OCI-LY1 (cell line): ENCODE measurements around the gene TRPV5.

ENCODE experiments used
- H2AFZ ChIP-seq: fragments of 200-600 bp; sonication (generic), shearing (Covaris generic); 2 replicates; pipeline ENCODE4 v1.6.0; 2014; ENCODE audit warnings: antibody characterized with exemption, mild to moderate bottlenecking, low read length
- H3F3A ChIP-seq: fragments of 200-600 bp; sonication (generic), shearing (Covaris generic); 2 replicates; pipeline ENCODE4 v1.6.0; 2014; ENCODE audit warnings: mild to moderate bottlenecking, antibody characterized with exemption, low read length, moderate library complexity; ENCODE audit not compliant: insufficient read depth
- H3K27ac ChIP-seq: fragments of 200-600 bp; sonication (generic); 2 replicates; pipeline ENCODE4 v1.5.1; 2014; ENCODE audit warnings: low read length, mixed run types, mild to moderate bottlenecking, low read depth; ENCODE audit not compliant: poor library complexity, severe bottlenecking
- H3K27me3 ChIP-seq: fragments of 200-600 bp; sonication (generic); 2 replicates; pipeline ENCODE4 v1.6.0; 2014; ENCODE audit warnings: antibody characterized with exemption, mild to moderate bottlenecking, low read length, moderate library complexity; ENCODE audit not compliant: insufficient read depth
- H3K36me3 ChIP-seq: fragments of 200-600 bp; sonication (generic); 2 replicates; pipeline ENCODE4 v1.6.1; 2014; ENCODE audit warnings: mild to moderate bottlenecking, antibody characterized with exemption, low read length, moderate library complexity, mixed read lengths; ENCODE audit not compliant: insufficient read depth
- H3K4me1 ChIP-seq: fragments of 200-600 bp; sonication (generic); 2 replicates; pipeline ENCODE4 v1.5.1; 2014; ENCODE audit warnings: mild to moderate bottlenecking, low read length, moderate library complexity; ENCODE audit not compliant: insufficient read depth, severe bottlenecking
- H3K4me2 ChIP-seq: fragments of 200-600 bp; sonication (generic), shearing (Covaris generic); 2 replicates; pipeline ENCODE4 v1.6.1; 2014; ENCODE audit warnings: low read length
- H3K4me3 ChIP-seq: fragments of 200-600 bp; sonication (generic); 2 replicates; pipeline ENCODE4 v1.5.1; 2014; ENCODE audit warnings: low read length, low read depth, mild to moderate bottlenecking, mixed read lengths; ENCODE audit not compliant: poor library complexity, severe bottlenecking
- H3K79me2 ChIP-seq: fragments of 200-600 bp; shearing (Covaris generic); 2 replicates; pipeline ENCODE4 v1.6.1; 2016; ENCODE audit warnings: mixed run types, low read length, mixed read lengths; ENCODE audit not compliant: insufficient read depth
- H3K9ac ChIP-seq: fragments of 200-600 bp; sonication (generic), shearing (Covaris generic); 2 replicates; pipeline ENCODE4 v1.6.1; 2014; ENCODE audit warnings: mild to moderate bottlenecking, low read length, mixed read lengths
- H3K9me2 ChIP-seq: fragments of 200-600 bp; sonication (generic), shearing (Covaris generic); 2 replicates; pipeline ENCODE4 v1.6.1; 2014; ENCODE audit warnings: low read depth, mild to moderate bottlenecking, low read length, mixed read lengths
- H3K9me3 ChIP-seq: fragments of 200-600 bp; shearing (Covaris generic); 2 replicates; pipeline ENCODE4 v1.6.1; 2014; ENCODE audit warnings: low read length, mixed read lengths
- H4K20me1 ChIP-seq: fragments of 200-600 bp; sonication (generic), shearing (Covaris generic); 2 replicates; pipeline ENCODE4 v1.6.0; 2016; ENCODE audit warnings: mild to moderate bottlenecking, low read length; ENCODE audit not compliant: insufficient read depth
- CTCF ChIP-seq: fragments of 200-600 bp; sonication (generic), shearing (Covaris generic); IDR thresholded peaks from 2 replicates; pipeline ENCODE4 v1.5.1; 2017; ENCODE audit warnings: mild to moderate bottlenecking, antibody characterized with exemption, low read length, moderate library complexity, mixed read lengths
- EZH2 ChIP-seq: fragments of 200-600 bp; sonication (generic), shearing (Covaris generic); IDR thresholded peaks from 2 replicates; pipeline ENCODE4 v1.8.0; 2017; ENCODE audit warnings: borderline replicate concordance, mixed run types, mild to moderate bottlenecking, antibody characterized with exemption, low read length, moderate library complexity, mixed read lengths

Gene TRPV5

GRCh38 chr7:142934056-142934455, 510 bp upstream of the TRPV5 start:
- Histone ChIP-seq H3K79me2 (no peaks in the 10 kb centered on the region), H3K4me2 (no peak overlapping the region), H3K27me3 (no peaks in the 10 kb centered on the region), H2AFZ (no peak overlapping the region), H3K27ac (no peak overlapping the region), H3K36me3 (no peaks in the 10 kb centered on the region), H3K9me3 (no peaks in the 10 kb centered on the region), H4K20me1 (no peaks in the 10 kb centered on the region), H3K9ac (no peak overlapping the region), H3K9me2 (no peaks in the 10 kb centered on the region), H3F3A (no peaks in the 10 kb centered on the region), H3K4me1 (no peaks in the 10 kb centered on the region), H3K4me3 (no peak overlapping the region)
- TF ChIP-seq EZH2, result no peak
- TF ChIP-seq CTCF, result no peak

GRCh38 chr7:142933092-142933475, 462 bp downstream of the TRPV5 start:
- no peak for TF ChIP-seq EZH2
- no peak for TF ChIP-seq CTCF
- no peak overlapping the region for H3K4me2 ChIP-seq

GRCh38 chr7:142932386-142933091, 1.0 kb downstream of the TRPV5 start:
- H3K9me2 ChIP-seq, result no peaks in the 10 kb centered on the region
- H3K9ac ChIP-seq, result no peak overlapping the region
- no peak overlapping the region for H3K27ac ChIP-seq
- no peaks in the 10 kb centered on the region for H3K79me2 ChIP-seq
- H3K4me2 ChIP-seq, result no peak overlapping the region
- no peaks in the 10 kb centered on the region for H4K20me1 ChIP-seq
- no peak overlapping the region for H2AFZ ChIP-seq
- H3F3A ChIP-seq, result no peaks in the 10 kb centered on the region
- no peaks in the 10 kb centered on the region for H3K27me3 ChIP-seq
- H3K36me3 ChIP-seq, result no peaks in the 10 kb centered on the region
- no peak for TF ChIP-seq EZH2
- TF ChIP-seq CTCF, result no peak
- H3K4me3 ChIP-seq, result no peak overlapping the region
- no peaks in the 10 kb centered on the region for H3K4me1 ChIP-seq
- no peaks in the 10 kb centered on the region for H3K9me3 ChIP-seq

More at GRCh38 chr7:142933092-142933475, 462 bp downstream of the TRPV5 start:
- no peak overlapping the region for H3K4me3 ChIP-seq
- no peaks in the 10 kb centered on the region for H4K20me1 ChIP-seq
- H3K27ac ChIP-seq, result no peak overlapping the region
- H3F3A ChIP-seq, result no peaks in the 10 kb centered on the region
- no peaks in the 10 kb centered on the region for H3K4me1 ChIP-seq
- H2AFZ ChIP-seq, result no peak overlapping the region
- no peak overlapping the region for H3K9ac ChIP-seq
- H3K36me3 ChIP-seq, result no peaks in the 10 kb centered on the region
- no peaks in the 10 kb centered on the region for H3K79me2 ChIP-seq
- H3K27me3 ChIP-seq, result no peaks in the 10 kb centered on the region
- no peaks in the 10 kb centered on the region for H3K9me3 ChIP-seq
- H3K9me2 ChIP-seq, result no peaks in the 10 kb centered on the region
